H4 (cell line): ENCODE data around the gene UBE2D3. TPM values are rescaled to one million over a fixed set of nuclear protein-coding genes. Genes with fewer than 3 reads are reported as not detected.
"Not testable (repeated sequence)": the region's sequence is repeated elsewhere in the genome, so short reads cannot be mapped to it uniquely, and the experiment has no call there.

Experiments used
- DNase-seq: peaks from one replicate; pipeline ENCODE4 v3.0.0-alpha.2; 2015; ENCODE audit warnings: low spot score
- total RNA-seq: library from RNA; depleted of rRNA; stranded (reverse); fragments of >200 nt; shearing (Covaris generic); gene quantifications from 2 replicates; pipeline ENCODE4 v1.2.3, GENCODE V29; 2014; rRNA removed

The UBE2D3 gene
- 438 and 525 TPM in 2 replicates for total RNA-seq

- peak; percentile 93 for DNase-seq
Observed at GRCh38 chr4:102826890-102827673, at the start of gene UBE2D3. Gene UBE2D3 (minus strand): TSS chr4:102827551. CDS start chr4:102826508, 1,043 bp downstream.

- peak; percentile 9 for DNase-seq
Observed at GRCh38 chr4:102871772-102872171, 44.4 kb upstream of the UBE2D3 start.

DNA sequence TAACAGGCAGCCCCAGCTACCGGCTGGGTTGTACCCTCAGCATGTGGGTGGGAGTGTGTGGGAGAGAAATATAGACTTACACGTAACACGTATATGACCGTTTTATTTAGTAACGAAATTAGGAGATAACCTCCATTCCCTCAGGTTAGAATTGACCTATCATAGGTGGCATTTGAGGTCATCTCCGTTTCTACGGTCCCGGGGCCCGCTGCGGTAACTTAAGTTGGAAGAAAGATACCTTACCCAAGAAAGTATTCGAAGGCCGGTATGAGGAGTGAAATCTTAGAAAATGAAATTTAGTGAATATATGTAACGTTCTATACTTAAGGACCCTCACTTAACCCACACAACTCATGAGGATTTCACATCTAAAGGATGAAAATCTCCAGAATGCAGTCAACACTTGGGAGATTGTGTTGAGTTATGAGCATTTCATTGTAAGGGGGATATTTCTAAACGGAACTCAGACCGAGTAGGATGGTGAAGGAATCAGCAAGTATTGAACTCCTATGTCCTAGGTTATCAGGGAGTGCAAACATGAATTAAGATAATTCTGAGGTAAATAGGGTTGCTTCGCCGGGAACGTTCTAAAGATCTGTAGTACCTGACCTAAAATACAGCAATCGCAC, 42.3 kb upstream of the UBE2D3 start:
- DNase-seq = no peak

- peak; percentile 87 for DNase-seq
Observed at GRCh38 chr4:102868781-102869568, 41.6 kb upstream of the UBE2D3 start, which contains the start of gene CISD2. Gene CISD2 (plus strand): TSS chr4:102868992. CDS start chr4:102869085, 93 bp downstream.

DNA sequence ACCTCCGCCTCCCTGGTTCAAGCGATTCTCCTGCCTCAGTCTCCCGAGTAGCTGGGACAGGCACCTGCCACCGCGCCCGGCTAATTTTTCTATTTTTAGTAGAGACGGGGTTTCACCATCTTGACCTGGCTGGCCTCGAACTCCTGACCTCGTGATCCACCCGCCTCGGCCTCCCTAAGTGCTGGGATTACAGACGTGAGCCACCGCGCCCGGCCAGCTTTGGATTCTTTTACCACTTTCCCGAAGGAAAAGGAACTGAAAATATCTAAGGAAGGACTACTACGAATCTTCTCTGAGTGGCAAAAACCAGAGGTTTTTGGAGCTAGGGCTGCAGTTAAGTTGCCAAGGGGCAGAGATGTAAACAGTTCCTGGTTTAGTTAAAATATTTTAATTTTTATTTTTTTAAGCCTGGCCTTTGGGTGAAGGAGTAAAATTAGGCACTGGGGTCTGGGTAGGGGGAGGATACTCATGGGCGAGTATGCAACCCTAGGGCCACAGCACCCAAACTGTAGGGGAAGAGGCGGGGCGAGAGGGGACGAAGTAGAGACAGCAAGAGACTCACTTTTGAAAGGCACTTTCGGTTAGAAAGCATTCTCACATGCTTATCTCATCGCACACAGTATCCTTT, 40.9 kb upstream of the UBE2D3 start:
- DNase-seq = no peak

- DNase-seq = no peak
Observed at GRCh38 chr4:102867278-102868152, 40.2 kb upstream of the UBE2D3 start.

DNA sequence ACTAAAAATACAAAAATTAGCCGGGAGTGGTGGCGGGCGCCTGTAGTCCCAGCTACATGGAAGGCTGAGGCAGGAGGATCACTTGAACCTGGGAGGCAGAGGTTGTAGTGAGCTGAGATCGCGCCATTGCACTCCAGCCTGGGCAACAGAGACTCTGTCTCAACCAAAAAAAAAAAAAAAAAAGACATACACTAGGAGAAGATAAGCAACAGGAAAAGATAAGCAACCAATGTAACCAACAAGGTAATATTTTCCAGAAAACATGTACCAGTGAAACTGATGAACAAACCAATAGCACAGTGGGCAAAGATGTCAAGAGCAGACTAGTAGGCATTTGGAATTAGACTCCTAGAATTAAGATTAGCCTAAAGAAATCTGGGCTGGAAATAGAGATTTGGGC, 38.0 kb upstream of the UBE2D3 start:
- not testable (repeated sequence) for DNase-seq

GRCh38 chr4:102862747-102863146, 35.4 kb upstream of the UBE2D3 start:
- DNase-seq = no peak

DNA sequence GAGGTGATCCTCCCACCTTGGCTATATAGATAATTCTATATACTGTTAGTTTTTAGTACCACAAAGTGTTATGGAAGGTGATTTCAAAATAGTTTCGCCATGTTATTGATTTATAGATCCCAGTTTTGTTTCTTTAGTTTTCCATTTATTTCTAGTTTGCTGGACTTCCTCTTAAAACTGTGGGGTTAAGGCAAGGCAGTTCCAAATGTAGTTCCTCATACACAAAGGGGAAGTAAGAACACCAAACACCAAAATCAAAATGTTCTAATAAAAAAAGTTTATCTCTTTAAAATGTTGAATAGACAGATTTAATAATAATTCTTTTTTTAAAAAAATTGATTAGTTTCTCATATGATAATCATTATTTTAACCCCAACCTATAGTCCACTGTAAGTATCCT, 34.7 kb upstream of the UBE2D3 start:
- DNase-seq = no peak

DNA sequence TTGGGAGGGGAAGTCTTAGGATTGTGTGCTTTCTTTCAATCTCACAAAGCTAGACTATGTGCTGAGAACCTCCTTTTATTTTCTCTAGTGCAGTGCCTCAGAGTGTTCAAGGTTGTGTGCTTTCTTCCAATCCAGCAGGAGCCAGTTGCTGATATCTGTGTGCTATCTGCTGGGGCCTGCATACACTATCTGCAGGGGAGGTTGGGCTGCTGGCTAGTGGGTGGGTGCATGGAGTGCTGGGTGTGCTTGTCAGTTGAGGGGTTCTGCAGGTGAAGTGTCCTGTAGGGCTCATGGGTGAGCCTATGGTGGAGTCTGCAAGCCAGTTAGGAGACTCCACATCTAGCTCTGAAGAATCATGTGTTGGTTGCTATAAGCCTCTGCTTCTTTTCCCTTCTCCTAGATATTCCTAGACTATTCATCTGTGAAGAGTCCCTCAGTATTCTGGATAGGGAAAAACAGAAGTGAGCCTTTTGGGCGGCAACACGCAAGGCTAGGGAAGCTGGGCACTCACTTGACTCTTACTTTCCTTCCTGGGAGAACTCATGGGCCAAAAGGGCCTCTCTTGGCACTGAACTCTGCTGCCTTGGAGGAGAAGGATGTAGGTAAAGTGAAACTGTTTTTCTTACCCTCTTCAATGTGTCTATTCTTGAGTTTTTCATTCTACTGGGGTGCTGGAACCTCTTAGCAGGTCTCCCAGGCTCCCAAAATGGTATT, 33.4 kb upstream of the UBE2D3 start:
- no peak for DNase-seq

GRCh38 chr4:102858828-102859464, 31.6 kb upstream of the UBE2D3 start:
- DNase-seq = no peak

DNA sequence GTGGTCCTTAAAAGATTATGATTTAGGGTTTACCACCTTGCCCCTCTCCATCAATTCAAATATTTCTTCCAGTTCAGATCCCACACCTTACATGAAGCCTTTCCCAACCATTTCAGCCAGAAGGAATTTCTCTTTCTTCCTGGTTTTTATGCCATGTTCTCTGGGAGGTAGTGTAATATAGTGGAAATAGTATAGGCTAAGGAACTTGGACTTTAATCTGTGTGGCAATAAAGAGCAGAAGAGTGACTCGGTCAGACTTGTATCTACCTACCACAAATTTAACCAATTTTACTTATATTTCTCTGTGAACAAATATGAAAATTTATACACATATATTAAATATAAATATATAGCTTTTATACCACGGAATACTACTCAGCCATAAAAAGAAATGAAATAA, 23.0 kb upstream of the UBE2D3 start:
- DNase-seq = no peak

DNA sequence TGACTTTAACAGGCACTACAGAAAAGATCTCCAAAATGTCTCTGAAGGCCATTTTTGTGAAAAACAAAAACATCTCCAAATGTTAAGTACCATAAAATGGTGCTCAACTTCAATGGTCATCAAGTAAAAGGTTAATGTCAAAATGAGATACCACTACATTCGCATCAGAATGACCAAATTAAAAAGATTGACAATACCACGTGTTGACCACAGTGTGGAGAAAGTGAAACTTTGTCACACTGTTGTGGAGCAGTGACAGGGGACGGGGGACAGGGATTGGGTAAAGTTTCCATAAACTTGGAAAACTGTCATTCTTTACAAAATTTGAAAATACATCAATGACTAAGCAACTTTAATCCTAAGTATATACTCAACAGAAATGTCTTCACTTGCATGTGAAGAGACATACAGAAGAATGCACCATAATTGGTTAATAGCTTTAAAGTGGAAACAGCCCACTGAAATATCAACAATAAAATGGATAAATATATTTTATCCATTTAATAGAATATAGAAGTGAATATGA, 22.3 kb upstream of the UBE2D3 start:
- DNase-seq = no peak

DNA sequence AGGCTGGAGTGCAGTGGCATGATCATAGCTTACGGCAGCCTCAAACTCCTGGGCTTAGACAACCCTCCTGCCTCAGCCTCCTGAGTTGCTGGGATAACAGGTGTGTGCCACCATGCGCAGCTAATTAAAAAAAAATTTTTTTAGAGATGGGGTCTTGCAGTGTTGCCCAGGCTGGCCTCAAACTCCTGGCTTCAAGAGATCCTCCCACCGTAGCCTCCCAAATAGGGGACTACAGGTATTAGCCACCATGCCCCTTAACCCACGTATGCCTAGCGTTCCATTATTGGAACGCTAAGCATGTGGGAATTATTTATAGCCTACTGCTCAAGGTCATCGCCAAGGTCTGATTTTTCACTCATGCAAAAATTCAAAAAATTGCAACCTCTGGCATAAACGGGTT, 20.3 kb upstream of the UBE2D3 start:
- no peak for DNase-seq

DNA sequence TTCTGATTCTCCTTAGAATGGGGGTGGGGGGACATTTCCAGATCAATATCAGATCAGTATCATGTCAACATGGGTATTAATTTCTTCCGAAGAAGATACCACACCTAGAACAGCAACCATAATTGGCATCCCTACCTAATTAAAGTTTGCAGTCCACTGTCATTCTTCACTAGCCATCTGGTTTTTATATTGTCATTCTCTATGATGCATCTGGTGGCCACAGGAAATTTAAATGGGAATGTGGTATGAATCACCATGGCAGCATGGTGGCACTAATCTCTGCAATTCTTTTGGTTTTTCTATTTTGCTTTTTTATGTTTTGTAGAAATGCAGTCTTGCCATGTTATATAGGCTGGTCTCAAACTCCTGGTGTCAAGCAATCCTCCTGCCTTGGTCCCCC, 16.6 kb upstream of the UBE2D3 start:
- no peak for DNase-seq

GRCh38 chr4:102843273-102843672, 15.9 kb upstream of the UBE2D3 start:
- no peak for DNase-seq

GRCh38 chr4:102842367-102842766, 15.0 kb upstream of the UBE2D3 start:
- DNase-seq = no peak

- no peak for DNase-seq
Observed at GRCh38 chr4:102836596-102836995, 9.2 kb upstream of the UBE2D3 start.

GRCh38 chr4:102832667-102833066, 5.3 kb upstream of the UBE2D3 start:
- no peak for DNase-seq

DNA sequence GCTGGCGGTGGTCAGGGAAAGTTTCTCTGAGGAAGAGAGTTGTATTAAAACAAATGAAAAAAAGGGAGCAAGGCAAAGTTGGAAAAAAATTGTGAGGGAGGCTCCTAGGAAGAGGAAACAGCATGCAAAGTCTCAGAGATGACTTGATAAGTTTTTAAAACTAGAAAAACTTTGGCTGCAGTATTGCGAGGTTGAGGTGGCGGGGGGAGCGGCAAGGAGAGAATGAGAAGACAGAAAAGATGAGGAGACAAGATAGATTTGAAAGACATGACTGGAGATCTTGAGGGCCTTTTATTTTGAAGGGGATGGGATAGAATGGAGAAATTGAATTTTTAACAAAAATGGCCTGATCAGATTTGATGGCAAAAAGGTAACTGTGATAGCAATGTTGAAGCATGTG, 4.8 kb upstream of the UBE2D3 start:
- DNase-seq = no peak
